GM19193 (cell line): ENCODE data around the gene CSF3.

ENCODE experiments used
- POLR2A ChIP-seq: IDR thresholded peaks from 4 replicates; pipeline ENCODE4 v1.6.1; 2011; ENCODE audit not compliant: insufficient read depth, insufficient read length; ENCODE audit errors: extremely low read depth

The CSF3 gene

DNA sequence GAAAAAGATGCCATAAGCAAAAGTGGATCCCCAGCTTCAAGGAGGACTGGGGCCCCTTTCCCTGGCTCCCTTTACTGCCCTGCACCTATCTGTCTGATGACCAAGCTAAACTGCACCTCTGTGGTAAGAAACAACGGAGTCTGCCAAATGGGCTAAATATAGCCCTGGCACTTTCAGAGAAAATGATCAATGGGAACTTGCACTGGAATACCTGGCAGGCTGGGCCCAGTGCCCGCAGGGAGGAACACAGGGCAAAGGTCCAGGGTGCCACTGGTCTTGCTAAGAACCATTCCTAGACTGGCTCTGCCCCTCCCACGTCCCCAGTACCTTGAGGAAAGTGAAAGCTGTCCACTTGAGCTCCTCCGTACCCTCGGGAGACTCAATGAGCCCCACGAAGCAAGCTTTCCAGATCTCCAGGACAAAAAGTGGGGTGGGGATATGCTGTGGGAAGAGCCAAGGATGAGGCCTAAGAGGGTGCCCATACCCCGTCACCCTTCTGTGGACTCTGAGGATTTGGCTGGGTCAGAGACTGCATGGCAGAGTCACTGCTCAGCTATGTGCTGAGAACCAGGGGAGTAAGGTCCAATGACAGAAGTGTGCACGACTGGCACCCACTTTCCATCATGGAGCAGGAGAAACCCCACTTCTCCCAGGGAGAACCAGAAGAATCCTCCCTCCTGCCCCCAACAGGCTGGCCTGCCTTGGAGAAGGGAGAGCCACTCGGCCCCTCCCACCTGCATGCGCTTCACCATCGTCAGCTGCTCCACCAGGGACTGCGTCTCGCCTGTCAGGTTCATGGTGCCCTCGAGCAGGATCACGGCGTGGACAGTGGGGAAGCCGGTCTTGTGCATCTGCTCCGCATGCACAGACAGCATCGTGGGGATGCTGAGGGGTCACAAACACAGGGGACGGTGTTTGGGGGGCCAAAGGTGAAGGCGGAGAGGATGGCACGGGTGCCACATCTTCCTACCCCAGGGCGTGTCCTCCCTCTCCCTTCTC is 17.4 kb downstream of the CSF3 start:
- TF ChIP-seq POLR2A = no peak

DNA sequence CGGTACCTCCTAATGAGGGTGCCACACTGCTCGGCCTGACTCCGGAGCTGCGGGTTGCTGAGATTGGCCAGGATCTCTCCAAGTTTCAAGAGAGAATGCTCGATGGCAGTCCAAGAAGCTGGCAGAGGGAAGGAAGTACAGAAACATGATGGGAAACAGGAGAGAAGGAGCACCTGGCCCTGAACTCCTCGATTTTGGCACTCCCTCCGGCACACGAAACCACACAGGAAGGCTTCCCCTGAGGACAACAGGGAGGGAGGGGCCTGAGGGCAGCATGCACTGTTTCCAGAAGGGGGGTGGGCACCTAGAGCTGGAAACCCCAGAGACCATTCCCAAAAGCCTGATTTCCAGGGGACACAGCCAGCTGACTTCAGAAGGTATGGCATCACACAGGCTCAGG is 18.1 kb downstream of the CSF3 start:
- no peak for TF ChIP-seq POLR2A

DNA sequence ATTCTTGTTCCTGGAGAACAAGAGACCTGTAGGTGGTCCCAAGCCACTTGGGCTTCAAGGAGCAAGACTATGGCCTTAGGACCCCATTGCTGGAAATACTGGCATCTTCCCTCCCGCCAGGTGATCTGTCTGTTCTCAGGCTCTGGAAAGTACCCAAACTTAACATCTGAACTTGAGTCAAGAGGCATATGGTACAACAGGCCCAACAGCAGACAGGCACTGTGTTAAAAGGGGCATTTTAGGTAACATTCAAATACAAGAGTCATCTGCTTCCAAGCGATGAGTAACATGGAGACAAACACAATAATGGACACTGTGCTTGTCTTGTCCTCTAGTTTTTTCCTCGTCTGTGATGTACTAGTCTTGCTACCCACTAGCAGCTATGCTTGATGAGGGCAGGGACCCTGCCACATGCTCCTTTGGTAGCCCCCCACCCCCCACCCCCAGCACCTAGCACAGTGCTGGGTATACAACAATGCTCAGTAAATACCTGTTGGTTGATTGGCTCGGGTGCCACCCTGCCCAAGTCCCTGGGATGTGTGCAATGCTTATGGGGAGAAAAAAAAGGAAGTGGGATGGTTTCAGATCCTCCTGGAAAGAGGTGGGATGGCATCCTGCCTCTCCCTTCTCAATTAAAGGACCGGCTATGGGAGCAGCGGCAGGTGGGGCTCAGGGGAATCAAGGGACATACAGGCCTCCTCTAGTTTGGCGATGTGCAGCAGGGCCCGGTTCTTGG is 19.4 kb downstream of the CSF3 start:
- no peak for TF ChIP-seq POLR2A

DNA sequence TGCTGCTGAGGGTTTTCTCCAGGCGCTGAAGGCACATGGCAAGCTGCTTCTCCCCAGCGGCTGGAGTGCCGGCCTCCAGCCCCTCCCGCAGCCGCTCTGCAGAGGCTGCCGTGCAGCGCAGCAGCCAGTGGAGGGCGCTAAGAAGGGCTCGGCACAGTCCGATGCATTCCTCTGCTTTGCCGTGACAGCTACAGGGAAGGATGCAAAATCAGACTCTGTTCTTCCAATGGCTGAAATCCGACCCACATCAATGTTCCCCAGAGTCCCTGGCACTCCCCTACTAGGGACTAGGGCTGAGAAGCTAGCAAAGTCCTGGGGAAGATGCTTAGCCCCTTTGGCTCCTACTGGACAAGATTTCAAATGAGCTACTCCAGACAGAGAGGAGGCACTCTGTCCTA is 19.9 kb downstream of the CSF3 start:
- TF ChIP-seq POLR2A = no peak

DNA sequence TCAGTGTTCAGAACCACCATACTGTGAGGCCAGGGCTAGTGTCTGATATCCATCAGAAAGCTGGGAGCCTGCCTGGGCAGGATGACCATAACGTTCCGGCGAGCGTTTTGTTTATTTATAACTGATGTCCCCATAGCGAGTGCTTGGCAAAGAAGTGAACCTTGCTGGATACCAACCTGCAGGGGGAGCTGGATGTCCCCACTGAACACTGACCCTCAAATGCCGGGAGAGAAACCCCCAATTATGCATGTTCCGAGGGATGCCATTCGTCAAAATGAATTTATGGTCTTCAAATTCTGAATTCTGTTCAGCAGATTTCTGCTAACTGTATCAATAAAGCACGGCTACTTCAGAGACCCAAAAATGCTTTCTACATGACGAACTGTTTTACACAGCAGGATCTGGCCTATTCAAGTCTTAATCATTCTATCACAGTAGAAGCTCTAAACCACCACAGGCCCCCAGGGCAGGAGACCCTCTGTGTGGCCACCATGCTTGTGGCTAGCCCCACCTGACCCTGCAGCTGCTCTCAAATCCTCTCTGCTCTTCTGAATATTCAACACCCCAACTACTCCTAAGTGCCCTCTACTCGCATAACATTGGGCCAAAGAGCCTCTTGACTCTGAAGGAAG is 23.8 kb downstream of the CSF3 start:
- no peak for TF ChIP-seq POLR2A

DNA sequence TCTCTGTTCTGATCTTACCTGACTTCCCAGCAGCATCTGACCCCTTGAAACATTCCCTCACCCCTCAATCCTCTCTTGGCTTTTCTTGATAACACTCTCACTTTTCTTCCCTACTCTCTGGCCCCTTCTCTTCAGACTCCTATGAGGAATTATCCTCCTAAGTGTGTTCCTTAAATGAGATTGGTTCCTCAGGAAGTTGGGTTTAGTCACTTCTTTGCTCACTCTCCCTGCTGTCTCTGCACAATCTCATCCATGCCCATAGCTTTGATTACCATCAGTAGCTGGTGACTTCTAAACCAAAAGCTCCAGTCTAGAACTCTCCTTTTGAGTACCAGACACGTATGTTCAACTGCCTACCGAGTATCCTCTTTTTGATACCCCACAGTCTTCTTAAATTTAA is 26.0 kb downstream of the CSF3 start:
- TF ChIP-seq POLR2A = no peak

DNA sequence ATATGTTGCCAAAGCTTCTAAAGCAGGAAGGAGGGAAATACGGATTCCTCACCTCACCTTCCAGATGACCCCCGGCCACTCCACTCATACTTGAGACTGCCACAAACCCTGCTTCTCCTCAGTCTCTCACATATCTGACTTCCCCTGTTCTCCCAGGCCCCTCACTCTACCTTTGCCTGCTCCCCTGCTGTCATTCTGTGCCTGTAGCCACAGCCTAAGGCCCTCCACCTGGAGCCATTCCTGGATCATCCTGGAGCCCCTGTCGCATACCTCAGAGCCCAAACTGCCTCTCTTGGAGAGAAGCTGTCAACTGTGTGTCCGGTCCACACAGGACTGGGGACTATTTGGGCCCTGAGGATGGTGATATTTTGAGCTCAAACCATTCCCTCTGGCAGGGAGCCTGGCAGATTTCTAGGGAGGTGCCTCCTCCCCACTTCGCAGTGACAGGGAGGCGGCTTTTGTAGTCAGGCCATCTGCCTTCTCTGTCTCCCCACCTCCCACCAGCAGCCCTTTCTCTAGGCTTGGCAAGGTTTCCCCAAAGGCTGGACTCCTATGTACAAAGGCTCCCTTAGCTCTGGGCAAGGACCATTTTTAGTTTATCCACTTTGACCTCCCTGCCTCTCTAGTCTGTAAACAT is 41.3 kb downstream of the CSF3 start:
- no peak for TF ChIP-seq POLR2A

DNA sequence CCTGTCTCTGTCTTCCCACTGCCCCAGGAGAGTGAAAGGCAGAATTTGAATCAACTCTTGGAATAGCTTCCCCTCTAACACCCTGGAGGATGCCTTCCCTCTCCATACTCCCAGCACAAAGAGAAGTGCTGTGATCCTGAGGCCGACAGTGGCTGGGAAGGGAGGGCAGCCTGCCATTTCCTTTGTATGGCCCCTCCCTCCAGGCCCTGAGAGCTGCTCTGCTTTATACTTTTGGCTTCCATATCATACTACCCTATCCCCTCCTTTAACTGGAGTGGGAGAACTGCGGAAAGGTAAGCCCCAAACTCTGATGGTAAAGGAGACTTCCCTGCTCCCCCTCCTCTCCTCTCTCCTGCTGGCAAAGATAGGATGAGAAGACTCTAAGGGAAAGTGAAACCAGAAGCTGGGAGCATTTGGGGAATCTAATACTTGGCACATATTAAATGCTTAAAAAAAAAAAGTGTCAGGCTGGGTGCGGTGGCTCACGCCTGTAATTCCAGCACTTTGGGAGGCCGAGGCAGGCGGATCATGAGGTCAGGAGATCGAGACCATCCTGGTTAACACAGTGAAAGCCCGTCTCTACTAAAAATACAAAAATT is 43.0 kb downstream of the CSF3 start:
- TF ChIP-seq POLR2A = no peak

DNA sequence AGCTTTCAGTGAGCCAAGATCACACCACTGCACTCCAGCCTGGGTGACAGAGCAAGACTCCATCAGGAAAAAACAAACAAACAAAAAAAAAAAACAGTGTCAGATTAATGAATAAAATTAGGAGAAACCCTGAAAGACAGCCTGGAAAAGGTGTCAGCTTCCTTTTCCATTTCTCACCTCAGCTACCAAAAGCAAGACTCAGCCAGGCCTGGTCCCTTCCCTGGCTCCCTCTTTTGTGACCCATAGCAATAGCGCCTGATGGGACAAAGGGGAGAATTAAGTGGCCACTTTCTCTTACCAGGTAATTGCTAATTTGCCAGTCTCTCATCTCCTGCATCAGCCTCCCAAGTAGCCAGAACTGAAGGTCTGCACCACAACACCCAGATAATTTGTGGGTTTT is 43.6 kb downstream of the CSF3 start:
- no peak for TF ChIP-seq POLR2A

DNA sequence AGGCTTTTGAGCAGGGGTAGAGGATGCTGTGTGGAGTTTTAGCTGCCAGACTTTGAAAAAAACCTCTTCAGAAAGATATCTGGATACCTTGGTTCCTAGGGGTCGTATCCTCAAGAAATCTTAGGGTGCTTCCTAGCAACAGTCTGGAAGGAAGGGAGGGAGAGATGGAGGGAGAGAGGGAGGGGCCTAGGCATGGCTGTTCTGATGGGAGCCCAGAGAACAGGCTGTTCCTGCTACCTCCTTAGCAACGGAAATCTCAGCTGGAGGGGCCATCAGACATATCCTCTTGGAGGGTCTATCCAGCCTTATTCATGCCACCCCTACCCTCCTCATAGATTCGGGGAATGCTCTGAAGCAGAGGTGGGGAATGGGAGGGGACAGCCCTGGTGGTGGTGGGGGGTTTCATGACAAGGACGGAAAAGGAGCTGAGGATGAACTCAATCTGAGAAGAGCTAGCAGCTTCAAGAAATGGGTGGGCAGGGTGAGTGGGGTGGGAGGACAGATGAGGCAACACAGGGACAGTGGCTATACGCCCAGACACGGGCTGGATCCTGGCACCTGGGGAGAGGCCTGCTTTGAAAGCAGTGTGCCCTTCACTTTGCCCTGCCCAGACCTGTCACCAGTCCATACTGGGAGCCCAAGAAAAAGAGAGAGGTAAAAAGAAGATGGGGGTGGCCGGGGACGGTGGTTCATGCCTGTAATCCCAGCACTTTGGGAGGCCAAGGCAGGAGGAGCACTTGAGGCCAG is 44.7 kb downstream of the CSF3 start:
- no peak for TF ChIP-seq POLR2A

DNA sequence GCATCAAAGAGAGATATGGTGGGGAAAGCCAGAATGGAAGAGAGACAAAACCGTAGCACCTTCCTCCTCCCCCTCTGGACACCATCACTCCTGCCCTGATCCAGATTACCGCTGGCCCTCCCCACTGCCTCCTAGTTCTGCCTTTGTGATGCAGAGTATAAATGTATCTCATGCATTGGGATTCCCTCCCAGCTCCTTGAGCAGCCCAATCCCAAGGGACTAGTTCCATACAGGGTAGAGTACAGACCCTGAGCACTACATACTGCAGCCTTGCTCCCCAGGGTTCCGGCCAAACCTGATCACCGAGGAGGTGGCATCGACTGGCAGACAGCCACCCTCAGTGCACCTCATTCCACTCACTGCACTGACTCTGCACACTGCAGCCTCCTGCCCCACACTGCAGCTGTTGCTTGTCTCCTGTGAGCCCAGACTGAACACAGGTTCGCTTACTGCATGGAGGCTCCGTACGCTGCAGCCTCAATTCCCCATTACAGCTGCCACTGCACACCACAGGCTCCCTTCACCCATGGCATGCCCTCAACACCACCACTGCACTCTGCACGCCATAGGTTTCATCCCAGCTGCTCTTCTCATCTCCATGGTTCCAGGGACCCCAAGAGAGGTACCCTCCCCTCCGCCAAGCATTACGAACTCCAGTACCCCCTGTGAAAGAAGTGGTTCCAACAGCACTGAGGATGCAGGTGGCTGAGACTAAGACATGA is 45.8 kb downstream of the CSF3 start:
- no peak for TF ChIP-seq POLR2A

DNA sequence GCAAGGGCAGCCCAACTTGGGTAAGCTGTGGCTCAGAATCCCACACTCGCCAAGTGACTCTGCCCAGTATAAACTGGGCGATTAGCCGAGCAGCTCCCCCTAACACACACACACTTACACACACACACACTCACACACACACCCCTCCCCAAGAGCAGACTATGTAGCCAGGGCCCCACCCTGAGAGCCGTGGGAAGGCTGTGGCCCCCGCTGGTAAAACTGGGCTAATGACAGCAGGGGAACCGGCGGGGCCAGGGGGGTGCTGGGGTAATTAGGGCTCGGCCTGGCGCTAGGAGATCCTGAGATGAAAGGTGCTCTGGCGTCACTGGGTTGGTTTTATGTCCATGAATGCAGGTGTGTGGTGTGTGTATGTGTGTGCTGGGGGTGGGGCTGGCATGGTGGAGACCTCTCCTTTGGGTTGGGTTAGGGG is 46.4 kb downstream of the CSF3 start:
- TF ChIP-seq POLR2A = no peak
